ENCODE results near the gene C1QA.

- no peak for TF ChIP-seq IKZF2 (IDR thresholded peaks at IDR 0.05)
- TF ChIP-seq SRF (IDR thresholded peaks at IDR 0.05; ENCODE audit: low read depth in 2 of 2, low read length in 2 of 2): no peak
- no peak for TF ChIP-seq POLR2A (IDR thresholded peaks at IDR 0.05; ENCODE audit: low read depth, low read length)
- no peak for TF ChIP-seq YY1 (IDR thresholded peaks at IDR 0.05; ENCODE audit: low read depth, low read length)
These were observed 2.2 kb downstream of the C1QA start for GRCh38 chr1:22638476-22639234.
